HG03095 (cell line): ENCODE measurements around the gene AGAP5.
"Not testable (repeated sequence)": the region's sequence is repeated elsewhere in the genome, so short reads cannot be mapped to it uniquely, and the experiment has no call there.

Source experiments
- ATAC-seq: cut with Tn5 transposase; IDR thresholded peaks from one replicate; pipeline ENCODE4 v1.9.1; 2021; ENCODE audit warnings: moderate library complexity; ENCODE audit not compliant: unreplicated experiment

Gene AGAP5

DNA sequence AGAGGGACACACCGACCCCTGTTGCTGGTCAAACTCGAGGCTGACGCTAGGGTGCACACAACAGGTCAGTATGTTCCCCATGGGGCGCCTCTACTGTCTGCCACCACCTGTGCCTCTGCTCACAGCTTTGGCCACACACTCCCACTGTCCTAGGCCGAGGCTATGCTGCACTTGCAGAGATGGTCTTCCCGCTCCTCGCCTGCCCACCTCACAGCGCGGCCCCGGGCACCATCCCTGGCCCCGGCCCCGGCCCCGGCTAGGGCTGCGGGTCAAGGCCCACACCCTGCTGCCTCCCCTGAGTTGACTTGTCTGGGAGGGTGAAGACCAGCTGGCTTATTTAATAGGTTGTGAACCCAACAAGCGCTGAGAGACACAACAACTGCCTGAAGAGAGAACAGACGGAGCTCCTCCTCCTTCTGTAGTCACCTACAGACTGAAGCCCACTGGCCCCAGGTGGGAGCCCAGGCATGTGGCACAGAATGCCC is at the start of gene AGAP5:
AGAP5 (minus strand) TSS at position 435 of the 485 bp plus-strand sequence; CDS start at position 81, 354 bp downstream.
- ATAC-seq, result not testable (repeated sequence)

- no peak for ATAC-seq
These were observed 48.8 kb upstream of the AGAP5 start for GRCh38 chr10:73746721-73747120.

DNA sequence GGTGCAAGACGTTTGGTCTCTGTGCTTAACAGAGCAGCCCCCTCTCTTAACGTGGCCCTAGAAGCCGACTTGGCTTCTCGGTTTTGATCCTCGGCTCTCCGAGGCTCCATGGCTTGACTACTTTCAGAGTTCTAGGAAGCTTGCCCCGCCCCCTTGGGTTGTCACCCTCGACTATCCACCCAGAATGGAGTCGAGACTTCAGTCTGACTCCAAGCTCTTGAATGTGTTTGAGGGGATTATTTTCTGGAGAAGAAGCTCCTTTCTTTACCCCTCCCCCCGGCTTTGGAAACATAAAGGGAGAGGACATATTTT is 46.7 kb upstream of the AGAP5 start:
- ATAC-seq, result peak; percentile 23

DNA sequence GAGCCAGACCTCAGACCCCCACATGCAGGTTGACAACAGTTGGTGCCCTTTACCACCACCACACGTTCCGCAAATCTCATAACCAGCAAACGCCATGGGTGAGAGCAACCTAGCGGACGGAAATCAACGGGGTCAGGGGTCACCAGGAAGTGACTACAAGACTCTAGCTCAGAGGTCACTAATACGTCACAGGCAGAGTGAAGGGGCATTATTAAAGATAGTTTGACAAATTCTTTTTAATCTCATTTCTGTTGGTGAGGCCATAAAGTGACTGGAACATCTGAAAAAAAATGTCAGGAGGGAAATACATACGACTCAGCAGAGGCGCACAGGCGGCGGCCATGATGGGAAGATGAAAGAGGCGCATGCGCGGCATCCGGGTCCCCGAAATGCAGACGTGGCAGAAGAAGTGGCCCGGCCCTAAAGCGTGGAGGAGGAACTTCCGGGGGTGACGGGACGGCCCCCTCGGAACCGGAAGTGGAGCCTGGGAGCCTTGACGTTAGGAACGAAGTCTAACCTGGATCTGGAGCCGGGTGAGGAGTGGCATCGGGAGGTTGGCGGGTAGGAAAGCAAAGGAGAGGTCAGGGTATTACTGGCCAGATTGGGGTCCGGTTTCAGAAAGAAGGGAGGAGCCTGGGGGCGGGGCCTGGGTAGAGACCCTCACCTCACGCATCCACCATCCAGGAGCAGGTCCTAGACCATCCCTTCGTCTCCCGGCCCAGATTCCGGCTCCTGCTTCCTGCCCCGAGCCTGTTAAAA is 46.2 kb upstream of the AGAP5 start, which contains the start of gene SEC24C:
SEC24C (plus strand) TSS at position 468 of the 759 bp plus-strand sequence. CDS start 2,461 bp downstream, outside the sequence.
- peak; percentile 85 for ATAC-seq

DNA sequence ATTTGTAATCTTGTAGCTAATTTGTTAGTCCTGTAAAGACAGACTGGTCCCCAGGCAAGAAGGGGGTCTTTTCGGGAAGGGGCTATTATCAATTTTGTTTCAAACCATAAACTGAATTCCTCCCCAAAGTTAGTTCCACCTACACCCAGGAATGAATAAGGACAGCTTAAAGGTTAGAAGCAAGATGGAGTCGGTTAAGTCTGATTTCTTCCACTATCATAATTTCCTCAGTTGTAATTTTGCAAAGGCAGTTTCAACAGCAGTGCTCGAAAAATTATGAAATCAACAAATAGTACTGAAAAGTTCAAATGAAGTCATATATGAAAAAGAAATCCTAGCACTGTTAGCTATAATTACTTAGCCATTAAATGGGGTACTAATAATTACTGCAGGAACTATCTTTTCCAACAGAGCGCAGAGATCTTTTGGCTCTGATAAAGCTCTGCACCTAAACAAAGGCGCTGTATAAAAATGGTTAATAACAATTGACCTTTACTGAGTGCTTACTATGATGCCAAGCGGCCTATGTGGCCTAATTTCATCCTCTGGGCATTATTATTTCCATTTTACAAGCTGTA is 45.5 kb upstream of the AGAP5 start:
- no peak for ATAC-seq

- no peak for ATAC-seq
These were observed 44.5 kb upstream of the AGAP5 start for GRCh38 chr10:73742454-73742734.

DNA sequence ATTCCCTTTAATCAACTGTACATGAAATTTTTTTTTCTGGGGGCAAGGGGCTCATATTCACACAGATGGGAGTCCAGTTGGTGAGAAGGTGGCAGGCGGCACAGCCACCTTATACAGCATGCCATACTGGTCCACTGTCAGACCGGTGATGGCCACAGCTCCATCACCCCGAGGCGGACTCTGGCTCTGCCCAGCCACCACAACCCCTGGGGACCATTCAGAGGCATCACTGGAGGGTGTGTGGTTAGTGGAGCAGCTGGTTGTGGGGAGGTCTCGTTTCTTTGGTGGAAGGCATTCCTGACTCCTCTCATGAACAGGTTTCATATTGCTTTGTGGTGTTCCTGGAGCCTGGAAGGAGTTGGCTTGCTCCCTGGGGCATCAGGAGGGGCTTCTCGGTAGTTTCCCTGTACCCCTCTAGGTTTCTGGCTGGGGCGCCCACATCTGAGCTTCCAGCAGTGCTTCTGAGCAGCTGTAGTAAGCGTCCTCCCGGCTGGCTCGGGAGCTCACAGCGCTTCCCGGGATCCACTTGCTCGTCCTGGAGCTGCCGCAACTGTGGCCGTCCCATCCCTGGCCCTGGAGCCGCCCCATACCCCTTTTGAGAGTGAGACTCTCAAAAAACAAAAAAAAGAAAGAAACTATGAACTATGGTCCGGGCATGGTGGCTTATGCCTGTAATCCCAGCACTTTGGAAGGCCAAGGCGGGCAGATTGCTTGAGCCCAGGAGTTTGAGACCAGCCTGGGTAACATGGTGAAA is 42.8 kb upstream of the AGAP5 start:
- ATAC-seq, result not testable (repeated sequence)

DNA sequence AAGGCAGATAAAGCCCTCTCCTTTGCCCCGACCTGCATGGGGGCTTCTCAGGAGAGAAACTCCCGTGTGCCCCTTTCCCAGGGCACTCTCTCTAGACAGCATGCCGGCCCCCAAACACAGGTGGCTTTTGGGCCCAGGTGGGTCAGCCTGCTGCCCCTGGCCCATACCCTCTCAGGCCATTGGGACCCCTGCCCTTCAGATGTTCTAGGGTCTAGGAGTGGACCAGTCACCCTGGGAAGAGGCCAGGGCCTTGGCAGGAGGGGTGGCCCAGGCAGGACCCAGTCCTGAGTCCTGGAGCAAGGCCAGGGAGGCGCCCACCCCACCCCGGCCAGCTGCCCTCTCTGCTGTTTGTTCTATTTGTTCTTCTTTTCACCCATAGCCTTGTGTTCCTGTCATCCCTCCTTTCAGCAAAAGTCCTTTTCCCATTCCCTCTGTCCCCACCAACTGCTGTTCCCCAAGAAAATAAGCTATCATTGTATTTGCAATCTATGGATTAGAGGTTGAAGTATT is 36.9 kb upstream of the AGAP5 start:
- ATAC-seq, result no peak

- no peak for ATAC-seq
These were observed 36.3 kb upstream of the AGAP5 start for GRCh38 chr10:73734028-73734720.

DNA sequence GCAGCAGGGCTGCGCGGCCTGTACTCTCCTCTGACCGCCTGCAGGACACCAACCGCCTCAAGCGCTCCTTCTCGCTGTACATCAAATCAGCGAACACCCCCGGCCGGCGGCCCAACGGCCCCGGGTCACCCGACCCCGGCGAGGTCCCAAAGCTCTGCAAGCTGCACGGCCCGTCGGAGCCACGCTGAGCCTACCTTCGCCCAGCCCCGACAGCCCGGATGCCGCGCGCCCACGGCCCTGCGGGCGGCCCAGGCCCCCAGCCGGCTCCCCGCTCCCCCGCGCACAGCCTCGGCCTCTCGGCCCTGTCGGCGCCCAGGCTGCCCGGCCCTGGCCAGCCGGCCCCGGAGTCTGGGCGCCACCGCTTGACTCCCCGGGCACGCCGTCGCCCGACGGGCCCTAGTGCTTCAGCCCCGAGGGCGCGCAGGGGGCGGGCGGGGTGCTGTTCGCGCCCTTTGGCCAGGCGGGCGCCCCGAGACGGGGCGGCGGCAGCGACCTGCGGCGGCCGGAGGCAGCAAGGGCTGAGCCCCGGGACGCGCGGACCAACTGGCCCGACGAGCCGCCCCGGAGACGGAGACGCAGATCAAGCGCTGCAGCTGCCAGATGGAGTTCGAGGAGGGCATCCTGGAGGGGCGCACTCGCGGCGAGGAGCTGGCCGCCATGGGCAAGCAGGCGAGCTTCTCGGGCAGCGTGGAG is 35.2 kb upstream of the AGAP5 start:
- no peak for ATAC-seq

DNA sequence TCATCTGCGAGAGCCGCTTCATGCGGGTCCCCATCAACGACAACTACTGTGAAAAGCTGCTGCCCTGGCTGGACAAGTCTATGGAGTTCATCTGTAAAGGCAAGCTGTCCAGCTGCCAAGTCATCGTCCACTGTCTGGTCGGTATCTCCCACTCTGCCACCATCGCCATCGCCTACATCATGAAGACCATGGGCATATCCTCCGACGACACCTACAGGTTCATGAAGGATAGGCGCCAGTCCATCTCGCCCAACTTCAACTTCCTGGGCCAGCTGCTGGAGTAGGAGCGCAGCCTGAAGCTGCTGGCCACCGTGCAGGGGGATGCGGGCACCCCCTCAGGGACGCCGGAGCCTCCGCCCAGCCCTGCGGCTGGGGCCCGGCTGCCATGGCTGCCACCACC is 34.5 kb upstream of the AGAP5 start:
- ATAC-seq, result no peak

GRCh38 chr10:73731588-73732375 is 33.9 kb upstream of the AGAP5 start:
- no peak for ATAC-seq

DNA sequence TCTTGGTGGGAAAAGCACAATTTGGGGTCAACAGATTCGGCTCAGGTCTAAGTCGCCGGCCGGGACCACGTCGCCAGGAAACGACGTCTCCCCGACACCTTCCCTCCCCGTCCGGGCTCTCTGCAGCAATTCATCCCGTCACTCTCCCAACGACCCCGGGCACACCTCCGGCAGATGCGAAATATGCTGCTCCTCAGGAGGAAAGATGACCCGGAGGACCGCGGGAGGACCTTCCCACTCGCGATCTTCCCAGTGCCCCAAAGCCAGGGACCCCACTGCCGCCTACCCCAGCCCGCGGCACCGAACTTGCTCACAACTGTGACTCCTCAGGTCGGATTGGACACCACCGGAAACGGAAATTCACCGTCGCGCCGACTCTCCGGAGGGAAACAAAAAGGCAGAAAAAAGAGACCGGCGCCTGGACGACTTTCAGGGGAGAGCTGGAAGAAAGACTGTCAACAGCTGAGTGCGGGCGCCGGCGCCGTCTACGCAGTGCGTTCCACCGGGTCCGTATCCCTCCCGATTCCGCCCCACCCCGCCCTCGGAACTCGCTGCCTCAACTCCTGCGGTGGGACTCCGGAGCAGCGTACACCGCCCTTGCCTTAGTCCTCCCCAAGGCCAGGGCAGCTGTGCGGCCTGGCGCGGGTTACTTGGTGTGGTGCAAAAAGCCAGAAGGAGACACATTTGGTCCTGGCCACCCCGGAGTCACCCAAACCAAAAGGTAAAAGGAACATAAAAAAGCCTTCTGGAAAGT is 32.4 kb upstream of the AGAP5 start:
- peak; percentile 77 for ATAC-seq

DNA sequence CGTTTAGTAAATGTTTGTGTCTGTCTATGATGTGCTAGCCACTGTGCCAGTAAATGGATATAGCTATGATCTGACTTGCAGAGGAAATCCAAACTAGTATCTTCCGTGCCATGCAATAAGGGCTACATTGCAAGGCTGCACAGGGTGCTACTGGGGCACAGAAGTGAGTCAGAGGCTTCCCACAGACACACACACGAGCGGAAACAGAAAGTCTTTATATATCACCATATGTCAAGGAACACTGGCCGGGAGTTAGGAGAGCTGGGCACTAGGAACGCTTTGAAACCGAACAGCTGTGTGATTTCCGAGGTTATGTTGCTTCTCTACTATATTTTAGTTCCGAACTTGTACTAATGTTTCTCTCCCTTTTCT is 31.9 kb upstream of the AGAP5 start:
- ATAC-seq, result not testable (repeated sequence)

- ATAC-seq, result no peak
These were observed 25.6 kb upstream of the AGAP5 start for GRCh38 chr10:73723516-73723915.

GRCh38 chr10:73720561-73720960 is 22.7 kb upstream of the AGAP5 start:
- not testable (repeated sequence) for ATAC-seq

DNA sequence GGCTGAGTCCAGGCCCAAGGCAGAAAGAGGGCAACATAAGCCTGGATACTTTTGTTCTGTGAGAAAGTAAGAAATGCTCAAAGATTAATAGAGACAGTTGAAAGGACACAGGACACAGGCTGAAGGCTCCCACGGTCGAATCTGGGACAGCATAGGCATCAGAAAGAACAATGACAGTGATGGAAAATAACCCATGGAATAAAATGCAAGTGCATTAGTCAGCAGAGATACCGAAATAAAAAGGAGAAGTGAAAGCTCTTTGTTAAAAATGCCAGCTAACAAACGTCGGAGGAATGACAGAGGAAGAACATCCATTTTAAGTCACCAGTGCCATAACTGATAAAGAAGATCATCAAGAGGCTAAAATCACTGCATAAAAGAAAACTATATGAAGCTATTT is 19.6 kb upstream of the AGAP5 start:
- no peak for ATAC-seq

- ATAC-seq, result no peak
These were observed 18.3 kb upstream of the AGAP5 start for GRCh38 chr10:73716251-73716650.
